WTC11 (cell line): Measurements from ENCODE around the gene CD44. TPM values are rescaled to one million over a fixed set of nuclear protein-coding genes. Genes with fewer than 3 reads are reported as not detected.

ENCODE experiments used
- ATAC-seq: fragments of 200-7000 bp; cut with Tn5 transposase; 2 replicates; pipeline ENCODE4 v1.10.0; 2021; ENCODE audit warnings: mild to moderate bottlenecking, moderate library complexity
- CTCF ChIA-PET: fragments of 300-600 bp; sonication (Branson Sonifier 250); formaldehyde crosslinking; loops from one replicate; lab custom pipeline; 2021; ENCODE audit warnings: antibody characterized with exemption; lab: Charles Lee
- POLR2A ChIA-PET: fragments of 350-600 bp; sonication (Branson Sonifier 250); formaldehyde crosslinking; loops from one replicate; lab custom pipeline; 2021; ENCODE audit warnings: antibody characterized with exemption; lab: Charles Lee
- DNase-seq: peaks from one replicate; pipeline ENCODE4 v3.0.0; 2021; ENCODE audit warnings: low spot score
- H3K27ac Mint-ChIP-seq: 2 replicates; pipeline ENCODE4 v1.8.0; 2021; ENCODE audit warnings: mixed read lengths
- H3K27me3 Mint-ChIP-seq: 2 replicates; pipeline ENCODE4 v1.8.0; 2021; ENCODE audit warnings: low read depth, mild to moderate bottlenecking, moderate library complexity, mixed read lengths
- H3K36me3 Mint-ChIP-seq: 2 replicates; pipeline ENCODE4 v1.8.0; 2021; ENCODE audit warnings: mixed read lengths
- H3K4me1 Mint-ChIP-seq: 2 replicates; pipeline ENCODE4 v1.8.0; 2022; ENCODE audit warnings: mixed read lengths
- H3K4me3 Mint-ChIP-seq: 2 replicates; pipeline ENCODE4 v1.8.0; 2021; ENCODE audit warnings: mild to moderate bottlenecking, moderate library complexity, mixed read lengths
- H3K9me3 Mint-ChIP-seq: 2 replicates; pipeline ENCODE4 v1.8.0; 2021; ENCODE audit warnings: mixed read lengths
- ATF2 ChIP-seq: sonication (generic); formaldehyde crosslinking; IDR thresholded peaks from 2 replicates; pipeline ENCODE4 v1.8.1; 2022; ENCODE audit warnings: low read depth, missing genetic modification reagents, borderline replicate concordance
- ATF3 ChIP-seq: sonication (generic); formaldehyde crosslinking; conservative IDR thresholded peaks from 2 replicates; pipeline ENCODE4 v1.8.1; 2022; ENCODE audit warnings: mild to moderate bottlenecking, missing genetic modification reagents
- ATF6 ChIP-seq: sonication (generic); formaldehyde crosslinking; IDR thresholded peaks from 2 replicates; pipeline ENCODE4 v1.8.1; 2023; ENCODE audit warnings: mild to moderate bottlenecking, missing genetic modification reagents
- CDX4 ChIP-seq: fragments of 250-450 bp; sonication (Bioruptor Pico); IDR thresholded peaks from 2 replicates; pipeline ENCODE4 v1.9.0; 2021; ENCODE audit warnings: moderate library complexity, mild to moderate bottlenecking, inconsistent platforms, borderline replicate concordance
- ESRRA ChIP-seq: sonication (generic); formaldehyde crosslinking; IDR thresholded peaks from 2 replicates; pipeline ENCODE4 v1.8.1; 2022; ENCODE audit warnings: mild to moderate bottlenecking, missing genetic modification reagents, borderline replicate concordance
- FOXJ3 ChIP-seq: sonication (generic); formaldehyde crosslinking; IDR thresholded peaks from 2 replicates; pipeline ENCODE4 v1.9.0; 2021; ENCODE audit warnings: missing genetic modification reagents, mild to moderate bottlenecking, borderline replicate concordance
- GABPB1 ChIP-seq: sonication (generic); formaldehyde crosslinking; IDR thresholded peaks from 2 replicates; pipeline ENCODE4 v1.8.1; 2023; ENCODE audit warnings: mild to moderate bottlenecking, missing genetic modification reagents
- GTF2I ChIP-seq: fragments of 250-450 bp; sonication (Bioruptor Pico); conservative IDR thresholded peaks from 2 replicates; pipeline ENCODE4 v1.4.0; 2021; ENCODE audit warnings: mild to moderate bottlenecking
- JUN ChIP-seq: sonication (generic); formaldehyde crosslinking; IDR thresholded peaks from 2 replicates; pipeline ENCODE4 v1.8.0; 2023; ENCODE audit warnings: mild to moderate bottlenecking, missing genetic modification reagents
- NFATC4 ChIP-seq: fragments of 250-450 bp; sonication (Bioruptor Pico); IDR thresholded peaks from 2 replicates; pipeline ENCODE4 v1.9.0; 2021; ENCODE audit warnings: mild to moderate bottlenecking
- NFE2L1 ChIP-seq: sonication (generic); formaldehyde crosslinking; IDR thresholded peaks from 2 replicates; pipeline ENCODE4 v1.8.1; 2023; ENCODE audit warnings: missing genetic modification reagents
- OVOL2 ChIP-seq: fragments of 250-450 bp; sonication (Bioruptor Pico); IDR thresholded peaks from 2 replicates; pipeline ENCODE4 v1.9.0; 2021; ENCODE audit warnings: mild to moderate bottlenecking, borderline replicate concordance
- SMAD4 ChIP-seq: sonication (generic); formaldehyde crosslinking; IDR thresholded peaks from 2 replicates; pipeline ENCODE4 v1.8.0; 2022; ENCODE audit warnings: mild to moderate bottlenecking, missing genetic modification reagents
- STAT6 ChIP-seq: sonication (generic); formaldehyde crosslinking; conservative IDR thresholded peaks from 2 replicates; pipeline ENCODE4 v1.8.1; 2023; ENCODE audit warnings: mild to moderate bottlenecking, low read depth, missing genetic modification reagents, moderate library complexity
- TCF7 ChIP-seq: sonication (generic); formaldehyde crosslinking; IDR thresholded peaks from 2 replicates; pipeline ENCODE4 v1.8.0; 2022; ENCODE audit warnings: mild to moderate bottlenecking, low read depth, missing genetic modification reagents, moderate library complexity
- USF1 ChIP-seq: sonication (generic); formaldehyde crosslinking; IDR thresholded peaks from 2 replicates; pipeline ENCODE4 v1.8.0; 2022; ENCODE audit warnings: mild to moderate bottlenecking, missing genetic modification reagents
- USF2 ChIP-seq: sonication (generic); formaldehyde crosslinking; IDR thresholded peaks from 2 replicates; pipeline ENCODE4 v1.8.1; 2023; ENCODE audit warnings: mild to moderate bottlenecking, missing genetic modification reagents, moderate library complexity
- ZNF232 ChIP-seq: sonication (generic); formaldehyde crosslinking; IDR thresholded peaks from 2 replicates; pipeline ENCODE4 v1.8.0; 2022; ENCODE audit warnings: mild to moderate bottlenecking, missing genetic modification reagents
- ZNF317 ChIP-seq: sonication (generic); formaldehyde crosslinking; IDR thresholded peaks from 2 replicates; pipeline ENCODE4 v1.8.1; 2023; ENCODE audit warnings: low read depth, mild to moderate bottlenecking, moderate library complexity, missing genetic modification reagents, borderline replicate concordance
- ZNF416 ChIP-seq: fragments of 250-450 bp; sonication (Bioruptor Pico); IDR thresholded peaks from 2 replicates; pipeline ENCODE4 v1.9.0; 2021; ENCODE audit warnings: mild to moderate bottlenecking, inconsistent platforms
- ZSCAN18 ChIP-seq: fragments of 250-450 bp; sonication (Bioruptor Pico); IDR thresholded peaks from 2 replicates; pipeline ENCODE4 v2.1.2; 2022; ENCODE audit warnings: mild to moderate bottlenecking, moderate library complexity
- total RNA-seq: library from RNA; stranded (reverse); gene quantifications from 3 replicates; pipeline ENCODE4 v1.2.3, GENCODE V29; 2021

The CD44 gene
- total RNA-seq, 1 experiment from 2014 or later = 12.0 TPM

GRCh38 chr11:35253237-35253636, 114.3 kb downstream of the CD44 start:
- no peaks in the 10 kb centered on the region for H3K27me3 Mint-ChIP-seq
- H3K4me1 Mint-ChIP-seq = no peaks in the 10 kb centered on the region
- H3K27ac Mint-ChIP-seq = no peak overlapping the region
- ATAC-seq = no peak
- TF ChIP-seq USF2 = no peak
- no peak for TF ChIP-seq ZSCAN18 (CRISPR knock-in tag)
- TF ChIP-seq JUN = no peak
- TF ChIP-seq ZNF317 (CRISPR knock-in tag) = no peak
- TF ChIP-seq NFATC4 (CRISPR knock-in tag) = no peak
- no peak for TF ChIP-seq NFE2L1
- TF ChIP-seq, all 79 proteins: peak for 0
- Mint-ChIP-seq H3K4me3 (no peak overlapping the region), H3K9me3 (no peaks in the 10 kb centered on the region), H3K36me3 (no peaks in the 10 kb centered on the region)
- POLR2A ChIA-PET = no interaction called here
- CTCF ChIA-PET = no interaction called here
- DNase-seq = no peak

GRCh38 chr11:35255514-35255913, 116.5 kb downstream of the CD44 start:
- H3K9me3 Mint-ChIP-seq = no peaks in the 10 kb centered on the region
- CTCF ChIA-PET = no interaction called here
- no peak overlapping the region for H3K27ac Mint-ChIP-seq
- TF ChIP-seq FOXJ3 = no peak
- no peak for TF ChIP-seq USF1 (CRISPR knock-in tag)
- no peak for TF ChIP-seq NFATC4 (CRISPR knock-in tag)
- TF ChIP-seq ATF3 (CRISPR knock-in tag) = no peak
- no peak for TF ChIP-seq NFE2L1
- no peak for TF ChIP-seq GABPB1 (CRISPR knock-in tag)
- TF ChIP-seq ATF6 = no peak
- TF ChIP-seq CDX4 (CRISPR knock-in tag) = no peak
- TF ChIP-seq ATF2 (CRISPR knock-in tag) = no peak
- POLR2A ChIA-PET = no interaction called here
- ATAC-seq (no peak), DNase-seq (no peak)
- no peak overlapping the region for H3K4me3 Mint-ChIP-seq
- H3K4me1 Mint-ChIP-seq = no peaks in the 10 kb centered on the region
- no peaks in the 10 kb centered on the region for H3K27me3 Mint-ChIP-seq
- H3K36me3 Mint-ChIP-seq = no peaks in the 10 kb centered on the region

- H3K4me1 Mint-ChIP-seq = no peaks in the 10 kb centered on the region
- POLR2A ChIA-PET = no interaction called here
- ATAC-seq = no peak
- TF ChIP-seq SMAD4 (CRISPR knock-in tag) (no peak), STAT6 (no peak), GTF2I (CRISPR knock-in tag) (no peak), TCF7 (no peak), ZNF416 (no peak), ZNF232 (CRISPR knock-in tag) (no peak), ESRRA (CRISPR knock-in tag) (no peak), ATF2 (CRISPR knock-in tag) (no peak), OVOL2 (CRISPR knock-in tag) (no peak), NFE2L1 (no peak)
These were observed 117.3 kb downstream of the CD44 start for GRCh38 chr11:35256296-35256695.

More at GRCh38 chr11:35256296-35256695, 117.3 kb downstream of the CD44 start:
- Mint-ChIP-seq H3K27ac (no peak overlapping the region), H3K4me3 (no peak overlapping the region), H3K9me3 (no peaks in the 10 kb centered on the region), H3K27me3 (no peaks in the 10 kb centered on the region), H3K36me3 (no peaks in the 10 kb centered on the region)
- CTCF ChIA-PET = no interaction called here
- no peak for DNase-seq
